ENCODE results near the gene ZNF146.
"Not testable (repeated sequence)": the region's sequence is repeated elsewhere in the genome, so short reads cannot be mapped to it uniquely, and the experiment has no call there.

Gene ZNF146

GRCh38 chr19:36212895-36213294, 2.0 kb upstream of the ZNF146 start:
- no peak overlapping the region for H3K4me3 ChIP-seq (ENCODE audit: control insufficient read depth, low read depth, low read length)
- no peak for TF ChIP-seq CTCF (conservative IDR thresholded peaks at IDR 0.05; ENCODE audit: control insufficient read depth, insufficient read depth, low read depth, low read length)
- DNase-seq (ENCODE audit: low read depth), result no peak

DNA sequence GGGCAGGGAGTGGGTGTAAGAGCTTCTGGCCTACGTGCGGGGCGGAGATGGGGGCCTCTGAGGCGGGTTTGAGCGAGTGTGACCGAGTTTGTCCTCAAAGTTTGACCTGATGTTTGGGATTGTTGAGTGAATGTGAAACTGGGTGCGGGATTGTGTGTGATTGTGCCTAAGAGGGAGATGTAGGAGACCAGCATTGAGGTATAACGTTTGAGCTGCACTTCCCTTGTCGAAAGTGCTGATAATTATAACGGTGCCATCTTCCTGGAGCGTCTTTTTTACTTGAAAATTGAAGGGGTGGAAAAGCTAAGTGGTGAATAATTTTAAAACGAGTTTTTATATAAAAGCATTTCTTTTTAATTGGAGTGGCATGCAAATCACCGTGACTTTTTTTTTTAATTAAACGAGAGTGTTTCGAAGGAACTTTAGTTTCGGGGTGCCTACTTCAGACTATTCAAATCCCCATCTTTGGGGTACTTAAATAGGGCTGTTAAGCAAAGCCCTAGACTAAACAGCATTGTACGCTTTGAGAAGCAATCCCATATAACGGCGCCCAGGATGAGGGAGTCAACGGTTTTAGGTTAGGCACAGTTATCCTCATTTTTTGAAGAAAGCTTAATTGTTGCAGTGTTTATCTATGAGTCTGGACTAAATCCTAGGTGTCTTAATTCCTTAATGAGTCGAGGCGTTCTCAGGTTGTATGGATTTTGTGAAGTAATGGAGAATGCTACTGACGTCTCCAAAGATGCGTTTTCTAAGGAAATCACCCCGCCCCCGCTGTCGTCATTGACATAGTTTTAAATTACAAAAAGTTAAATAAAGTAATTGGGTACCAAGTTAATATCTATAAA, 594 bp downstream of the ZNF146 start:
- peak; percentile 35 for DNase-seq (ENCODE audit: low read depth)
- peak overlapping the region; percentile 97 for H3K4me3 ChIP-seq (ENCODE audit: control insufficient read depth, low read depth, low read length)
- no peak for TF ChIP-seq CTCF (conservative IDR thresholded peaks at IDR 0.05; ENCODE audit: control insufficient read depth, insufficient read depth, low read depth, low read length)

DNA sequence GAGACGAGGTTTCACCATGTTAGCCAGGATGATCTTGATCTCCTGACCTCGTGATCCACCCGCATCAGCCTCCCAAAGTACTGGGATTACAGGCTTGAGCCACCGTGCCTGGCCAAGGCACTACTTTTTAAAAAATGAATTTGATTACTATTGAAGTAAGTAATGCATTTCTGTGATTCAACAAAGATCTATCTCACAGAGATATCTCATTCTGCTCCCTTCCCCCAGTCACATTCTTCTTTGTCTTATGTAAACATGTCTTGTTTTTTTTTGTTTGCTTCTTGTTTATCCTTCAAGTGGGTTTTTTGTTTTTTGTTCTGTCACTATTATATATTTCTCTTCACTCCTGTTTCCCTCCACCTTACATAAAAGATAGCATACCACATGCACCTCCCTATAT, 6.6 kb downstream of the ZNF146 start:
- H3K4me3 ChIP-seq (ENCODE audit: control insufficient read depth, low read depth, low read length), result no peak overlapping the region
- no peak for DNase-seq (ENCODE audit: low read depth)
- TF ChIP-seq CTCF (conservative IDR thresholded peaks at IDR 0.05; ENCODE audit: control insufficient read depth, insufficient read depth, low read depth, low read length), result no peak

DNA sequence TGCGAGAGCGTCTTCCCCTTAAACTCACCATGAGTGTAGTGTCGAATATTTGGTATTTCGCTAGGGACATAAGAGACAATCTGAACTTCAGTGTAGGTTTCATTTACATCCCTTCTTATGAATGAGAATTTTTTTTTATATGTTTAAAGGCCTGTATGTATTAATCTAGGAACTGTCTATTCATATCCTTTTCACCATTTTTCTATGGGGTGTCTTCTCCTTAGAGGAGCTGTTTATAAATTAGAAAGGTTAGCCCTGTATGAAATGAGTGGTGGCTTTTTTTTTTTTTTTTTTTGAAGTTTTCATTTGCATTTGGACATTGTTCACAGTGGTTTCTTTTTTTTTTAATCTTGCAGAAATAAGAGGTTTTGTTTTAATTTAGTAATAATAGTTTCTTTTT, 7.6 kb downstream of the ZNF146 start:
- no peak for TF ChIP-seq CTCF (conservative IDR thresholded peaks at IDR 0.05; ENCODE audit: control insufficient read depth, insufficient read depth, low read depth, low read length)
- no peak for DNase-seq (ENCODE audit: low read depth)
- no peak overlapping the region for H3K4me3 ChIP-seq (ENCODE audit: control insufficient read depth, low read depth, low read length)

DNA sequence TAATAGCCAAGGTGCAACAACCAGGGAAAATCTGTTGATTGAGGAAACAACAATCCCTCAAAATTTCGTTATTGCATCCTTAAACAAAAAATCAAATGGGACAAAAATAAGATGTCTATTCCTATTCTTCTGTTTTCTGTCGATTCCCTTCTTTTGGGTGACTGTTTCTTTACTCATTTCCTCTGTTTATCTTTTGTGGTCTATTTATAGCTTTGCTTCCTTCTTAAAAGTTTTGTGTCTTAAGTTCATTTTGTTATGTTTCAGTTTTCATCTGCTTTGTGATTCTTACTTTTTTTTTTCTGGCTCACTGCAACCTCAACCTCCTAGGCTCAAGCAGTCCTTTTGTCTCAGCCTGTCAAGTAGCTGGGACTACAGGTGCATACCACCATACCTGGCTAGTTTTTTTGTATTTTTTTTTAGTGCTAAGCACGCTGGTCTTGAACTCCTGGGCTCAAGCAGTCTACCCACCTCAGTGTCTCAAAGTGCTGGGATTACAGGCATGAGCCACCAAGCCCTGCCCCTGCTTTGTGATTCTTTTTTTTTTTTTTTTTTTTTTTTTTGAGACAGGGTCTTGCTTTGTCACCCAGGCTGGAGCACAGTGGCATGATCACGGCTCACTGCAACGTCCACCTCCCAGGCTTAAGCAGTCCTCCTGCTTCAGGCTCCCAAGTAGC, 10.4 kb downstream of the ZNF146 start:
- no peak for TF ChIP-seq CTCF (conservative IDR thresholded peaks at IDR 0.05; ENCODE audit: control insufficient read depth, insufficient read depth, low read depth, low read length)
- H3K4me3 ChIP-seq (ENCODE audit: control insufficient read depth, low read depth, low read length), result no peak overlapping the region
- peak; percentile 69 for DNase-seq (ENCODE audit: low read depth)

GRCh38 chr19:36233626-36234025, 18.7 kb downstream of the ZNF146 start:
- DNase-seq (ENCODE audit: low read depth); H3K4me3 ChIP-seq (ENCODE audit: control insufficient read depth, low read depth, low read length): not testable (repeated sequence)

DNA sequence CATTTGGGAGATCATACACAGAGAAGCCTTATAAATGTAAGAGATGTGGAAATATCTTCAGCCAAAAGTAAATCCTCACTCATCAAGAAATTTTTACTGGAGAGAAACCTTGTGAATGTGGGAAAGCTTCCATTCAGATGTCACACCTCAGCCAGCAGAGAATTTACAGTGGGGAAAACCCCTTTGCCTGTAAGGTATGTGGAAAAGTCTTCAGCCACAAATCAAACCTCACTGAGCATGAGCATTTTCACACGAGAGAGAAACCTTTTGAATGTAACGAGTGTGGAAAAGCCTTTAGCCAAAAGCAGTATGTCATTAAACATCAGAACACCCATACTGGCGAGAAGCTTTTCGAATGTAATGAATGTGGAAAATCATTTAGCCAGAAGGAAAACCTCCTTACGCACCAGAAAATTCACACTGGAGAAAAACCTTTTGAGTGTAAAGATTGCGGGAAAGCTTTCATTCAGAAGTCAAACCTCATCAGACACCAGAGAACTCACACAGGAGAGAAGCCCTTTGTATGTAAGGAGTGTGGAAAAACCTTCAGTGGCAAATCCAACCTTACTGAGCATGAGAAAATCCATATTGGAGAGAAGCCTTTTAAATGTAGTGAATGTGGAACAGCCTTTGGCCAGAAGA, 21.5 kb downstream of the ZNF146 start:
- H3K4me3 ChIP-seq (ENCODE audit: control insufficient read depth, low read depth, low read length), result no peak overlapping the region
- DNase-seq (ENCODE audit: low read depth), result no peak
- no peak for TF ChIP-seq CTCF (conservative IDR thresholded peaks at IDR 0.05; ENCODE audit: control insufficient read depth, insufficient read depth, low read depth, low read length)
